ENCODE data around the gene CYTH1.
"Not testable (repeated sequence)": the region's sequence is repeated elsewhere in the genome, so short reads cannot be mapped to it uniquely, and the experiment has no call there.

The CYTH1 gene

GRCh38 chr17:78789149-78789662 is 7.1 kb upstream of the CYTH1 start:
- peaks cover 25% of the 10 kb centered on the region for H3K4me1 Mint-ChIP-seq (ENCODE audit: low read depth)
- H3K27me3 Mint-ChIP-seq (ENCODE audit: low read depth), result no peaks in the 10 kb centered on the region
- no peaks in the 10 kb centered on the region for H3K9me3 Mint-ChIP-seq
- peaks cover 27% of the 10 kb centered on the region for H3K36me3 Mint-ChIP-seq (ENCODE audit: low read depth)
- DNase-seq (ENCODE audit: low spot score), result no peak
- H3K27ac Mint-ChIP-seq, result peak overlapping the region; percentile 86
- no peak overlapping the region for H3K4me3 Mint-ChIP-seq

- Mint-ChIP-seq H3K27me3 (ENCODE audit: low read depth) (no peaks in the 10 kb centered on the region), H3K36me3 (ENCODE audit: low read depth) (peaks cover 21% of the 10 kb centered on the region), H3K4me3 (no peak overlapping the region), H3K9me3 (no peaks in the 10 kb centered on the region), H3K27ac (no peak overlapping the region), H3K4me1 (ENCODE audit: low read depth) (peaks cover 32% of the 10 kb centered on the region)
- DNase-seq (ENCODE audit: low spot score), result no peak
Observed at GRCh38 chr17:78788451-78788850, 6.4 kb upstream of the CYTH1 start.

GRCh38 chr17:78787444-78787843 is 5.4 kb upstream of the CYTH1 start:
- no peaks in the 10 kb centered on the region for H3K9me3 Mint-ChIP-seq
- H3K27me3 Mint-ChIP-seq (ENCODE audit: low read depth), result no peaks in the 10 kb centered on the region
- H3K27ac Mint-ChIP-seq, result no peak overlapping the region
- peaks cover 39% of the 10 kb centered on the region for H3K4me1 Mint-ChIP-seq (ENCODE audit: low read depth)
- no peak overlapping the region for H3K4me3 Mint-ChIP-seq
- no peak for DNase-seq (ENCODE audit: low spot score)
- peaks cover 19% of the 10 kb centered on the region for H3K36me3 Mint-ChIP-seq (ENCODE audit: low read depth)

- H3K4me3 Mint-ChIP-seq, result no peak overlapping the region
- H3K9me3 Mint-ChIP-seq, result no peaks in the 10 kb centered on the region
- DNase-seq (ENCODE audit: low spot score), result no peak
- H3K27me3 Mint-ChIP-seq (ENCODE audit: low read depth), result no peaks in the 10 kb centered on the region
- H3K27ac Mint-ChIP-seq, result peak overlapping the region; percentile 80
- peaks cover 37% of the 10 kb centered on the region for H3K4me1 Mint-ChIP-seq (ENCODE audit: low read depth)
- H3K36me3 Mint-ChIP-seq (ENCODE audit: low read depth), result peaks cover 17% of the 10 kb centered on the region
Observed at GRCh38 chr17:78785663-78786057, 3.6 kb upstream of the CYTH1 start.

- H3K27ac Mint-ChIP-seq, result peak overlapping the region; percentile 80
- H3K4me1 Mint-ChIP-seq (ENCODE audit: low read depth), result peaks cover 37% of the 10 kb centered on the region
- no peaks in the 10 kb centered on the region for H3K9me3 Mint-ChIP-seq
- no peaks in the 10 kb centered on the region for H3K27me3 Mint-ChIP-seq (ENCODE audit: low read depth)
- DNase-seq (ENCODE audit: low spot score), result no peak
- peak overlapping the region; percentile 65 for H3K4me3 Mint-ChIP-seq
- H3K36me3 Mint-ChIP-seq (ENCODE audit: low read depth), result peaks cover 15% of the 10 kb centered on the region
Observed at GRCh38 chr17:78785011-78785662, 3.1 kb upstream of the CYTH1 start.

GRCh38 chr17:78784352-78784751 is 2.3 kb upstream of the CYTH1 start:
- peaks cover 37% of the 10 kb centered on the region for H3K4me1 Mint-ChIP-seq (ENCODE audit: low read depth)
- no peaks in the 10 kb centered on the region for H3K27me3 Mint-ChIP-seq (ENCODE audit: low read depth)
- H3K27ac Mint-ChIP-seq, result peak overlapping the region; percentile 84
- H3K9me3 Mint-ChIP-seq, result no peaks in the 10 kb centered on the region
- peaks cover 15% of the 10 kb centered on the region for H3K36me3 Mint-ChIP-seq (ENCODE audit: low read depth)
- DNase-seq (ENCODE audit: low spot score), result no peak
- peak overlapping the region; percentile 84 for H3K4me3 Mint-ChIP-seq

GRCh38 chr17:78783711-78784324 is 1.7 kb upstream of the CYTH1 start:
- Mint-ChIP-seq H3K4me3 (peak overlapping the region; percentile 84), H3K27me3 (ENCODE audit: low read depth) (no peaks in the 10 kb centered on the region), H3K27ac (peak overlapping the region; percentile 84), H3K4me1 (ENCODE audit: low read depth) (peaks cover 36% of the 10 kb centered on the region), H3K36me3 (ENCODE audit: low read depth) (peaks cover 17% of the 10 kb centered on the region), H3K9me3 (no peaks in the 10 kb centered on the region)
- no peak for DNase-seq (ENCODE audit: low spot score)

- Mint-ChIP-seq H3K36me3 (ENCODE audit: low read depth) (peaks cover 18% of the 10 kb centered on the region), H3K27me3 (ENCODE audit: low read depth) (no peaks in the 10 kb centered on the region), H3K27ac (peak overlapping the region; percentile 94), H3K4me3 (peak overlapping the region; percentile 84), H3K9me3 (no peaks in the 10 kb centered on the region), H3K4me1 (ENCODE audit: low read depth) (peaks cover 44% of the 10 kb centered on the region)
- peak; percentile 50 for DNase-seq (ENCODE audit: low spot score)
Observed at GRCh38 chr17:78781104-78781892, 775 bp downstream of the CYTH1 start.

- Mint-ChIP-seq H3K27ac (peak overlapping the region; percentile 94), H3K36me3 (ENCODE audit: low read depth) (peaks cover 23% of the 10 kb centered on the region), H3K9me3 (no peaks in the 10 kb centered on the region), H3K27me3 (ENCODE audit: low read depth) (no peaks in the 10 kb centered on the region), H3K4me1 (ENCODE audit: low read depth) (peaks cover 47% of the 10 kb centered on the region), H3K4me3 (peak overlapping the region; percentile 84)
- no peak for DNase-seq (ENCODE audit: low spot score)
Observed at GRCh38 chr17:78780335-78780734, 1.7 kb downstream of the CYTH1 start.

GRCh38 chr17:78779850-78780249 is 2.2 kb downstream of the CYTH1 start:
- Mint-ChIP-seq H3K36me3 (ENCODE audit: low read depth) (peaks cover 28% of the 10 kb centered on the region), H3K4me3 (peak overlapping the region; percentile 84), H3K27me3 (ENCODE audit: low read depth) (no peaks in the 10 kb centered on the region), H3K9me3 (no peaks in the 10 kb centered on the region), H3K4me1 (ENCODE audit: low read depth) (peaks cover 47% of the 10 kb centered on the region), H3K27ac (peak overlapping the region; percentile 94)
- peak; percentile 54 for DNase-seq (ENCODE audit: low spot score)

GRCh38 chr17:78779286-78779651 is 2.8 kb downstream of the CYTH1 start:
- H3K36me3 Mint-ChIP-seq (ENCODE audit: low read depth), result peaks cover 32% of the 10 kb centered on the region
- not testable (repeated sequence) for DNase-seq (ENCODE audit: low spot score); H3K9me3 Mint-ChIP-seq; H3K27me3 Mint-ChIP-seq (ENCODE audit: low read depth)
- H3K4me1 Mint-ChIP-seq (ENCODE audit: low read depth), result peaks cover 48% of the 10 kb centered on the region
- peak overlapping the region; percentile 94 for H3K27ac Mint-ChIP-seq
- H3K4me3 Mint-ChIP-seq, result peak overlapping the region; percentile 84

GRCh38 chr17:78777881-78778280 is 4.2 kb downstream of the CYTH1 start:
- no peak for DNase-seq (ENCODE audit: low spot score)
- Mint-ChIP-seq H3K4me1 (ENCODE audit: low read depth) (peaks cover 45% of the 10 kb centered on the region), H3K4me3 (peak overlapping the region; percentile 71), H3K9me3 (no peaks in the 10 kb centered on the region), H3K27ac (peak overlapping the region; percentile 82), H3K36me3 (ENCODE audit: low read depth) (peaks cover 36% of the 10 kb centered on the region), H3K27me3 (ENCODE audit: low read depth) (no peaks in the 10 kb centered on the region)

- Mint-ChIP-seq H3K36me3 (ENCODE audit: low read depth) (peaks cover 45% of the 10 kb centered on the region), H3K9me3 (no peaks in the 10 kb centered on the region), H3K4me1 (ENCODE audit: low read depth) (peaks cover 61% of the 10 kb centered on the region), H3K27ac (peak overlapping the region; percentile 97), H3K27me3 (ENCODE audit: low read depth) (no peaks in the 10 kb centered on the region), H3K4me3 (peak overlapping the region; percentile 88)
- peak; percentile 70 for DNase-seq (ENCODE audit: low spot score)
Observed at GRCh38 chr17:78774956-78775571, 7.0 kb downstream of the CYTH1 start.

- peak overlapping the region; percentile 88 for H3K4me3 Mint-ChIP-seq
- DNase-seq (ENCODE audit: low spot score), result no peak
- peaks cover 57% of the 10 kb centered on the region for H3K4me1 Mint-ChIP-seq (ENCODE audit: low read depth)
- peak overlapping the region; percentile 97 for H3K27ac Mint-ChIP-seq
- H3K27me3 Mint-ChIP-seq (ENCODE audit: low read depth), result no peaks in the 10 kb centered on the region
- H3K9me3 Mint-ChIP-seq, result no peaks in the 10 kb centered on the region
- peaks cover 41% of the 10 kb centered on the region for H3K36me3 Mint-ChIP-seq (ENCODE audit: low read depth)
Observed at GRCh38 chr17:78774453-78774852, 7.6 kb downstream of the CYTH1 start.

All from T-helper 2 cell treated with Interferon-gamma antibody and Interleukin-4, amounts not matched to agents 5 μg/mL and 100 μg/mL, for 36 hours (primary cell).